RWPE2 (cell line): ENCODE results near the gene MTO1.

Experiments
- ATAC-seq: fragments of 200-7000 bp; cut with Tn5 transposase; 3 replicates; pipeline ENCODE4 v1.9.1; 2021; ENCODE audit warnings: low read depth
- DNase-seq: peaks from one replicate; pipeline ENCODE4 v3.0.0-alpha.2; 2020; ENCODE audit warnings: low spot score
- H3K27ac ChIP-seq: fragments of 450-650 bp; 2 replicates; pipeline ENCODE4 v1.5.1; 2017; ENCODE audit warnings: mild to moderate bottlenecking; ENCODE audit not compliant: poor library complexity, severe bottlenecking
- H3K27me3 ChIP-seq: fragments of 250-450 bp; sonication (Bioruptor Pico); 2 replicates; pipeline ENCODE4 v1.5.1; 2021; ENCODE audit warnings: mild to moderate bottlenecking, moderate library complexity; ENCODE audit not compliant: insufficient read depth, poor library complexity, severe bottlenecking
- H3K36me3 ChIP-seq: fragments of 250-450 bp; sonication (Bioruptor Pico); 2 replicates; pipeline ENCODE4 v1.5.1; 2020; ENCODE audit warnings: low read depth, mild to moderate bottlenecking, moderate library complexity
- H3K4me1 ChIP-seq: fragments of 250-450 bp; sonication (Bioruptor Pico); 2 replicates; pipeline ENCODE4 v1.5.1; 2021; ENCODE audit warnings: mild to moderate bottlenecking, moderate library complexity; ENCODE audit not compliant: insufficient read depth, poor library complexity, severe bottlenecking
- H3K4me3 ChIP-seq: fragments of 250-450 bp; sonication (Bioruptor Pico); 2 replicates; pipeline ENCODE4 v1.5.1; 2021; ENCODE audit warnings: mild to moderate bottlenecking, moderate library complexity; ENCODE audit not compliant: severe bottlenecking
- H3K9me3 ChIP-seq: fragments of 250-450 bp; sonication (Bioruptor Pico); 2 replicates; pipeline ENCODE4 v1.5.1; 2021; ENCODE audit warnings: mild to moderate bottlenecking, moderate library complexity; ENCODE audit not compliant: severe bottlenecking
- CTCF ChIP-seq: fragments of 450-650 bp; IDR thresholded peaks from one replicate; pipeline ENCODE4 v1.5.1; 2017; ENCODE audit warnings: mild to moderate bottlenecking, moderate library complexity; ENCODE audit not compliant: poor library complexity, severe bottlenecking

The MTO1 gene

GRCh38 chr6:73477407-73477806 is 15.9 kb downstream of the MTO1 start:
- Histone ChIP-seq H3K27me3 (no peaks in the 10 kb centered on the region), H3K36me3 (peaks cover 90% of the 10 kb centered on the region), H3K4me3 (no peak overlapping the region), H3K27ac (no peak overlapping the region), H3K9me3 (no peaks in the 10 kb centered on the region), H3K4me1 (no peaks in the 10 kb centered on the region)
- ATAC-seq (no peak), DNase-seq (no peak)
- no peak for TF ChIP-seq CTCF

- Histone ChIP-seq H3K4me3 (no peak overlapping the region), H3K27ac (no peak overlapping the region), H3K9me3 (no peaks in the 10 kb centered on the region), H3K36me3 (peaks cover 90% of the 10 kb centered on the region), H3K27me3 (no peaks in the 10 kb centered on the region), H3K4me1 (no peaks in the 10 kb centered on the region)
- DNase-seq: no peak
- no peak for TF ChIP-seq CTCF
- no peak for ATAC-seq
These were observed 20.4 kb downstream of the MTO1 start for GRCh38 chr6:73481969-73482368.

GRCh38 chr6:73484438-73484837 is 22.9 kb downstream of the MTO1 start:
- H3K36me3 ChIP-seq: peaks cover 92% of the 10 kb centered on the region

GRCh38 chr6:73487473-73487872 is 25.9 kb downstream of the MTO1 start:
- Histone ChIP-seq H3K27me3 (no peaks in the 10 kb centered on the region), H3K9me3 (no peaks in the 10 kb centered on the region), H3K4me1 (no peaks in the 10 kb centered on the region), H3K4me3 (no peak overlapping the region), H3K36me3 (peaks cover 84% of the 10 kb centered on the region), H3K27ac (no peak overlapping the region)
- ATAC-seq (no peak), DNase-seq (no peak)
- TF ChIP-seq CTCF: no peak

More at GRCh38 chr6:73484438-73484837, 22.9 kb downstream of the MTO1 start:
- DNase-seq (no peak), ATAC-seq (no peak)
- TF ChIP-seq CTCF: no peak
- H3K4me1 ChIP-seq: no peaks in the 10 kb centered on the region
- H3K4me3 ChIP-seq: no peak overlapping the region
- H3K27me3 ChIP-seq: no peaks in the 10 kb centered on the region
- H3K9me3 ChIP-seq: no peaks in the 10 kb centered on the region
- H3K27ac ChIP-seq: no peak overlapping the region

- H3K27ac ChIP-seq: no peak overlapping the region
- H3K4me1 ChIP-seq: no peaks in the 10 kb centered on the region
- ATAC-seq (no peak), DNase-seq (no peak)
- TF ChIP-seq CTCF: no peak
- H3K27me3 ChIP-seq: no peaks in the 10 kb centered on the region
- H3K9me3 ChIP-seq: no peaks in the 10 kb centered on the region
- peaks cover 75% of the 10 kb centered on the region for H3K36me3 ChIP-seq
- no peak overlapping the region for H3K4me3 ChIP-seq
These were observed 29.8 kb downstream of the MTO1 start for GRCh38 chr6:73491377-73491776.
